HG02852 (cell line): Measurements from ENCODE around the gene THOC5.
"Not testable (repeated sequence)": the region's sequence is repeated elsewhere in the genome, so short reads cannot be mapped to it uniquely, and the experiment has no call there.

Experiments
- ATAC-seq: cut with Tn5 transposase; IDR thresholded peaks from one replicate; pipeline ENCODE4 v1.9.1; 2021; ENCODE audit warnings: mild to moderate bottlenecking, moderate library complexity; ENCODE audit not compliant: unreplicated experiment

Gene THOC5

DNA sequence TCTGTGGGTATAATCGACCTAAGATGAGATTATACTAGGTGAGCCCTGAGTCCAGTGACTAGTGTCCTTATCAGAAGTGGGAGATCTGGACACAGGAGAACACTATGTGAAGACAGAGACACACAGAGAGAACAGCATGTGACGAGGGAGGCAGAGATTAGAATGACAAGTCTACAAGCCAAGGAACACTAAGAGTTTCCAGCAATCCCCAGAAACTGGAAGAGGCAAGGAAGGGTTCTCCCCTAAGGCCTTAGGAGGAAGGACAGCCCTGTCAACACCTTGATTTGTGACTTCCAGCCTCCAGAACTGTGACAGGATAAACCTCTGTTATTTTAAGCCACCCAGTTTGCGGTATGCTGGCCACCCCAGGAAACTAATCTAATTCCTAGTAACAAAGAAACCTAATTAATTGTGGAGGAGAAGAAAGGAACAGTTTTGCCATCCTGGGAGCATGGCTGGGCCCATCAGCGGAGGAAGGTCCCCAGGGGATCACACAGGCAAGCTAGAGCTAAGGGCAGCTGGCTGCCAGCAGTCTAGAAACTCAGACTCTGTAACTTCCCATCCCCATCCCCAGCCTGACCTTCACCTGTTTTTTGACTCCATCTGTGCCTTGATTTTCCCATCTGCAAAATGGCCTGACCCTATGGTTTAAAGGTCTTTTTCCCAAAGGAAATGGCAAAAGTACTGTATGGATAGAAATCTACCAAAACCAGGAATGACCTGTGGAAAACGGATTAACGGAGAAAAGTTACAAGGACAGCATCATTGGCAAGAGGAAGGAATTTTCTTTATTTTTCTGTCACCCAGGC, 10.3 kb upstream of the THOC5 start:
- no peak for ATAC-seq

DNA sequence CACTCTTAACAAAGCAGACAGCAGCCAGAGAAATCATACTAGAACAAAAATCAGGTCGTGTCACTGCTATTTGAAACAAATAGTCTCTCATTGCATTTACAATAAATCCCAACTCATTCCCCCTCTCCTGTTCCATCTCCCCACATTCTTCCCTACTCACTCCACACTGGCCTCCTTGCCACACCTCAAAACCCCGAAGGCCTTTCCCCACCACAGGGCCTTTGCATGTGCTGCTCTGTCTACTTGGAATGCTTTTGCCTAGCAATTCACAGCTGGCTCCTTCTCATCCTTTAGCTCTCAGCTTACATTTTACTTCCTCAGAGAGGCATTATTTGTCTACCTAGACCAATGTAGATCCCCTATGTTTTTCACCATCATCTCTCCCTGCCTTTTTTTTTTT, 6.3 kb upstream of the THOC5 start:
- ATAC-seq: no peak

DNA sequence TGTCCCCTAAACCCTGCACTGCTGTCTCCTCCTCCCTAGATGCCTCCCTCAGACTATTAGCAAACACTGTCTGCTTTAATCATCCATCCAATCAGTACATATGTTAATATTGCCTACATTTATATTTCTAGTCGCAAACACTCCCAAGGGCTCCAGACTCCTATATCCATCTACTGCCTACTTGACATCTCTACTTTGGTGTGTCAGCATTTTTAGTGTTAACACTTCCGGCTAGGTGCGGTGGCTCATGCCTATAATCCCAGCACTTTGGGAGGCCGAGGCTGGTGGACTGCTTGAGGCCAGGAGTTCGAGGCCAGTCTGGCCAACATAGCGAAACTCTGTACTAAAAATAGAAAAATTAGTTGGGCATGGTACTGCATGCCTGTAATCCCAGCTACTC, 5.5 kb upstream of the THOC5 start:
- ATAC-seq: no peak

DNA sequence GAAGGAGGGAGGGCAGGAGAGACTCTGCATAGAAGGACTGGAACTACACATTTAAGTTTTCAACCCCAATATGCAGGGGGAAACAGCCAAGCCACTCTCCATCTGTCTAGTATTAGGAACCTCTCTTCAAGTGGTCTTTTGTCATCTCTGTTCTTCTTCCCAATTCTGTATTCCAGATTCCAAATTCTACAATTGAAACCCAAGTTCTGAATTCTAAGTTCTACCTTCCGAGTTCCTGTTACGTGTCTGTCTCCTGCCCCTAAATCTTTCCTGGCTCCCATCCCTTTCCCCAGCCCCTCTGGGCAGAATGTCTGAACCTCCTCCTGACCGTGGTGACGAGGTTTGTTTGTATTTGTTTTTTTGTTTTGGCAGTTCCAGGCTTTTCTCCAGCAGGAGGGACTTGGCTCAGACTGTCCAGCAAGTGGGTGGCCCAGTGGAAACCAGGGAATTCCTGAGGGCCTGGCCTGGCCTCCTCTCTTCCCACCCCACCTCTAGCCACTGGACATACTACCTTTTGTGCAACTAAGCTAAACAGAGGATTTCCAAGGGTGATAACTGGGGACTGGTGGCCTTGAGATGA, 1.6 kb upstream of the THOC5 start:
- ATAC-seq: no peak

DNA sequence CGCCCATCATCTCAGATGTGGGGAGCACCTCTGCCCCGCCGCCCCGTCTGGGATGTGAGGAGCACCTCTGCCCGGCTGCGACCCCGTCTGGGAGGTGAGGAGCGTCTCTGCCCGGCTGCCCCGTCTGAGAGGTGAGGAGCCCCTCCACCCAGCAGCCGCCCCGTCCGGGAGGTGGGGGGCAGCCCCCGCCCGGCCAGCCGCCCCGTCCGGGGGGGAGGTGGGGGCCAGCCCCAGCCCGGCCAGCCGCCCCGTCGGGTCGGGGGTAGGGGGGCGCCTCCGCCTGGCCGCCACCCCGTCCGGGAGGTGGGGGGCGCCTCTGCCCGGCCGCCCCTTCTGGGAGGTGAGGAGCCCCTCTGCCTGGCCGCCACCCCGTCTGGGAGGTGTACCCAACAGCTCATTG, 1.2 kb downstream of the THOC5 start:
- ATAC-seq: not testable (repeated sequence)

DNA sequence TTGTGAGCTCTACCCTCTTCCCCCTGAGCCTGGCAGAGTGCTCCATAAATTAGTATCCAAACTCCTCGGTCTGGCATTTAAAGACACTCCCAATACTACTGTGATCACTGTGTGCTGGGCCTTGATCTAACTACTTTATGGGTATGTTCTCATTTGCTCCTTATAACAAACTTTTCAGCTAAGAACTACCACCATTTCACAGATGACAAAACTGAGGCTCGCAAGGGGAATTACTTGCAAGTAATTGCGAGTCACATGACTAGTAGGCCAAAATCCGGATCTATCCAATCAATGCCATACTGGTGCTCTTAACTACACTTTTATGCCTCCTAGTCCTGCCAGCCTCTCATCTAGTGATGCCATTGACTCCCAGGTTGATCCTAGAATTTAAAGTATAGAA, 3.6 kb downstream of the THOC5 start:
- ATAC-seq: no peak

DNA sequence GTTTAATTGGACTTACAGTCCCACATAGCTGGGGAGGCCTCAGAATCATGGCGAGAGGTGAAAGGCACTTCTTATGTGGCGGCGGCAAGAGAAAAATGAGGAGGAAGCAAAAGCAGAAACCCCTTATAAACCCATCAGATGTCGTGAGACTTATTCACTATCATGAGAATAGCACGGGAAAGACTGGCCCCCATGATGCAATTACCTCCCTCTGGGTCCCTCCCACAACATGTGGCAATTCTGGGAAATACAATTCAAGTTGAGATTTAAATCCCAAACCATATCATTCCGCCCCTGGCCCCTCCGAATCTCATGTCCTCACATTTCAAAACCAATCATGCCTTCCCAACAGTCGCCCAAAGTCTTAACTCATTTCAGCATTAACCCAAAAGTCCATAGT, 8.5 kb downstream of the THOC5 start:
- not testable (repeated sequence) for ATAC-seq

DNA sequence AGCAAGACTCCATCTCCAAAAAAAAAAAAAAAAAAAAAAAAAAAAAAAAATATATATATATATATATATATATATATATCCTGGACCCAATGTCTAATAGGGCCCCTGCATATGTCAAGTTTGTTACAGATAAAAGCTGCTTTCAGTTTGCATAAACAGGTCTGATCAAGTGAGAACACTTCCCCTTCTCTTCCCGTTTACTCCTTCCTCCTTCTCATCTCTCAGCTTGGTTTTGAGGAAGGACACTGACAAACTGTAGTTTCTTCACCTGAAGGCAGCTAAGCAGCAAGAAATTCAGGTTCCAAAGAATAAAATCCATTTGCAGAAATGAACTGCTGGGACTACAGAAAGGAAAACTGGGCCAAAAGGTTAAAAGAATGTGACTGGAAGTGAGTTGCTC, 11.7 kb downstream of the THOC5 start:
- no peak for ATAC-seq

DNA sequence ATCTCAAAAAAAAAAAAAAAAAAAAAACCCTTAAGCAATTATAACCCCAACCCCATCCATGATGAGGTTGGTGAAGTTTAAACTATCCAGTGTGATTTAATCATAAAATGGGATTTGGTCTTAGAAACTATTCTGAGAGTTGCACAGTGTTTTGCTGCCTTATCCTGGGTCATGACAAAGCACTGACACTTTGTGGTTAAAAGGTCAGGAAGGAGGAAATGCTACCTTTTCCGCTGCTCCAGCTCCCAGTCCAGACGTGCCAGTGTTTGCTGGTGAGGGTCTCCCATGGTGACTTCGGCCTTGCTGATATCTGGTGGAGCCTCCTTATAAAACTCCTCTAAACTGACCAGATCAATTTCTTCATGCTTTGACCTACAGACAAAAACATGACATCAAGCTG, 14.5 kb downstream of the THOC5 start:
- no peak for ATAC-seq

DNA sequence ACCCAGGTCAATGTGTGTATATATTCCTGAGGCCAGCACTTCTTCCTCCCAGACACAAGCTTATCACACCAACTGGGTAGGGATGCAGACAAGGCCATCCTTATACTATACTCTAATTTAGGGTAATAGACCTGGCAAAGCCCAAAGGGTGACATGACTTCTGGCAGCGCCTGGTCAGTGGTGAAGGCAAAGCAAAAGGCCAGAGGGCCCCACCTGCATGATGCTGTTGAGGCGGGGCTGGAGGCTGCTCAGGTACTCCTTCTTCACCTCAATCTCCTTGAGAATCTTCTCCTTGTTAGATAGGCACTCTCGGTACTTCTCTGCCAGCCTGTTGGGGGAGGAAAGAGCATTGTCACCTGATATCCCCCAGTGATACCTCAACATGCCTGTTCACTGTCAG, 17.1 kb downstream of the THOC5 start:
- no peak for ATAC-seq

DNA sequence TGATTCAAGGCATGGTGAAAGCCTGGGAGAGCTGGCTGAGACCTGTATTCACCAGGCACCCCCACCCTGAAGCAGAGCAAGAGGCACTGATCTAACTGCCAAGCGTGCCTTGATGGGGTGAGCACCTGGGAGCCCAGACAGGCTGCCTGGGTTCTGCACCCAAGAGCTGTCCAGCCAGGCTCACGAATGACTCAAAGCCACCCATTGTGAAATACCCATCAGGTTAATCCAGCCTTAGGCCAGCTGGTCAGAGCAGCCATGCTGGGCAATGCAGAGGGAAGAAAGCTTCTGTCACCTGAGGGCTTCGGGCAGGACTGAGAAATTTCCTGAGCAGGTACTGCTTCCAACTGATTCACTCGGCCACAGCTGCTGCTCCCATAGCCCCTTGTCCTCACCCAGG, 22.1 kb downstream of the THOC5 start:
- no peak for ATAC-seq

DNA sequence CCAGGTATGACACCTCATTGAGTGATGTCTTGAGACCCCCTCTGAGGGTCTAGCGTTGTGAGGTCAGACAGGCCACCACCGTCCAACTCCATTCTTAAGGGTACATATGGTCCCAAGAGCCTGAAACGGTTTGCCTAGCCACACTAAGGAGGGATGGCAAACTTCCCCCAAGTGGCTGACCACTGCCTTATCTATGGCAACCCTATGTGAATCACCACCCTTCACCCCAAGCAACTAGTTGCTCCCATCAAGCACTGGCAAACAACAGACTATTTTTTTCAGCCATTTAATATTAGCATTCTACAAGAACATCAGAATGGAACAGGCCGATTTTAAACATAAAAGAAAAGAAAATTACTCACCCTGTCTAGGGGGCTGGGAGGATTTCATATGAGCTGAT, 22.8 kb downstream of the THOC5 start:
- no peak for ATAC-seq

DNA sequence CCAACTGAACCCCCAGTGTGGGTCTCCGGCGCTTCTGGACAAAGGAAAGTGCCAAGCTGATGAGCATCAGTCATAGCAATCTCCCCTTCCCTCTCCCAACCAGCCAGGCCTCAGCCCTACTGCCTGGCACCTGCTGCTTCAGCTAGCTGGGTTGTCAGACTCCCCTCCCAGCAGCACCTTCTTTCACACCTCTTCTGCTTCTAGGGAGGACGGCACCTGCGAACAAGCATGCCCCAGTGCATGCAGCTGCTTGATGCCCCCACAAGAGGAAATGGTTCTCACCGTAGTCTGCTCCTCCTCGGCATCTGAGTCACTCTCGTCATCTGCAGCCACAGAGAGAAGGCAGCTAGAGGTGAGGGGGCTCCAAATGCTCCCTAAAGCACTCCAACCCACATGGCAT, 25.4 kb downstream of the THOC5 start:
- ATAC-seq: no peak

DNA sequence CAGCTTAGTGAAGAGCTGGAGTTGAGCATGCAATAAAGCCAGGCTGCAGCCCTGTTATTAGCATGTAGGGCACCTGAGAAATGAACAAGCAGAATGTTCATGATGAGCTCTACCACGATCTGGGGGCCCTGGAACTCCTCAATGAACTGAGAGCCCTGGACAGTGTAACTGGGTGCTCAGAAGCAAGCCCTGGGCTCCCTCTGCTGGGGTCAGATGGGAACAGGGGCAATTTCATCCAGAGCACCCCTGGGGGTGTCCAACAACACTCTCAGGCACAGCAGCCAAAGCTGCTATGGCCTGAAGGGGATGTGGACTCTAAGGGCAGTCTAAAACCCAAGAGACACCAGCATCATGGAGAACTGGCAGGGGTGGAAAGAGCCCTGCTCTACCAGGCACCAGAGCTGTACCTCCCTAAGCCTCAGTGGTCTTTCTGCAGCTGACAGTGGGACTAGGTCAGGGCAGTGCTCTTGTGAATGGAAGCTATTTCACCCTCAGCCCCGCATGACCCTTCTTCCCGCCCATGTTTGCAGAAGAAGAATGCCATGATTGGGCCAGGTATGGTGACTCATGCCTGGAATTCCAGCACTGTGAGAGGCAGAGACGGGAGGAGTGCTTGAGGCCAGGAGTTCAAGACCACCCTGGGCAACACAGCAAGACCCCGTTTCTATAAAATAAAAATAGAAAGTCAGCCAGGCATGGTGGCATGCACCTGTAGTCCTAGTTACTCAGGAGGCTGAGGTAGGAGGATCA, 28.9 kb downstream of the THOC5 start:
- no peak for ATAC-seq

DNA sequence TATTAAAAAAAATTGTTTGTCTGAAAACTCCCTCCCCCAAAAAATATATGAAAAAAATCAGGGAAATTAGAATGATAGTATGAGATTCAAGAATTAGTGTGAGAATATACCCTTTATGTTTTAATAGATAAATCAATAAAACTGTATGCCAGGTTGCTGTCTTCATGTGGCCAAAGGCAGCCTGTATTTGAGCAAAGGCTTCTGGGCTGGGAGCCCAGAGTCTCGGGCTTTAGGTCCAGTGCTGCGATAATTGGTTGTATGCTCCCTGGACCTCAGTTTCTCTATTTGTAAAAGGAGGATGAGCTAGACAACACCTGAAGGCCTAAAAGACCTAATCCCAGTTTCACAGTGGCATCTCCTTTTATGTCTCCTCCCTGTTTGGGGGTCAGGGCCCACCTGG, 29.8 kb downstream of the THOC5 start:
- no peak for ATAC-seq

DNA sequence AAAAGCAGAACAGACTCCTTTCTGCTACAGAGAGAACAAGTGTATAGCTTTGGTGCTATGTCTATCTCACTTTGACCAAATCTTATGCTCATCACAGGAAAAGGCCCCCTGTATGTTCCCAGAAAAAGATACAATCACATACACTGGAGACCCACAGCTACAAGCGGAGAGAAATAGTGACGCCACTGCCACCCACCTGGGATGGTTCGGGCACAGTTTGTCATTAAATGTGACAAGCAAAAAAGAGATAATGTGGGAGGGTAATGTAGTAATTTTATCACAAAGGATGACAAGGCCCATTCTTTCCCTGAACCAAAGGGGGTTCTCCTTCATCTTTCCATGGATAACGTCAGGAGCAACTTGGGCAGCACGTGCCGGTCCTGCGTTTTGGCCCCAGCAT, 32.0 kb downstream of the THOC5 start:
- no peak for ATAC-seq

DNA sequence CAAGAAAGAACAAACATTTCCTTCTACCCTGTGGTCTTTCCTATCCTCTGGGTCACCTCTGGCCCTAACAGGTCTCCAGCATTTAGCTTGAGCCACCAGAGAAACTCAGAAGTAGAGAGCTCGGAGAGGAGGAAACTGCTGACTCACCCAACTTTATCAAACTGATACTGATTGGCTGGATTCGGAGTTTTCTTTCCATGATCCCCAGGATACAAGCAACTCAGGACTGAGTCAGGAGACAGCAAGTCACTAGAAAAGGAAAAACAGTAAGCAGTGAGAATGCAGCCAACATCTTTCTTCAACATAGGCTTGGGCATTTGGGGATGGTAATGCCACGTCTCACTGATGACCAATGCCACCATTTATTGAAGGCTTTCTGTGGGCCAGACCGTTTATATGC, 32.7 kb downstream of the THOC5 start:
- ATAC-seq: no peak

DNA sequence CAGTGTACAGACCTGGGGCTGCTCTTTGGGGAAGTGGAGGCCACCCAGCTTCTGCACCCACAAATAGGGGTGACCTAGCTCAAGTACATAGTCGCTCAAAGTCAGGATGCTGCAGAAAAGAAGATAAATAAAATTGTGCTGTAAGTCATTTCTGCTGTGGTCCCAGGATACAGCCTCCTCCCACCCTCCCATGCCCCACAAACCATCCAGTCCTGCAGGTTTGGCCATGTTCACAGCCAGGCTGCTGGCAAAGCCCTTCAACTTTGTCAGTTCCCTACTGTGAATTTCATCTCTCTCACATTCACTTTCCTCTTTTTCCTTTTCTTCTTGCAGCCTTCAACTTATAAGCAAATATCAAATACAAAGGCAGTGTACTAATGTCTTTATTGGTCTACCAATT, 33.6 kb downstream of the THOC5 start:
- ATAC-seq: no peak

DNA sequence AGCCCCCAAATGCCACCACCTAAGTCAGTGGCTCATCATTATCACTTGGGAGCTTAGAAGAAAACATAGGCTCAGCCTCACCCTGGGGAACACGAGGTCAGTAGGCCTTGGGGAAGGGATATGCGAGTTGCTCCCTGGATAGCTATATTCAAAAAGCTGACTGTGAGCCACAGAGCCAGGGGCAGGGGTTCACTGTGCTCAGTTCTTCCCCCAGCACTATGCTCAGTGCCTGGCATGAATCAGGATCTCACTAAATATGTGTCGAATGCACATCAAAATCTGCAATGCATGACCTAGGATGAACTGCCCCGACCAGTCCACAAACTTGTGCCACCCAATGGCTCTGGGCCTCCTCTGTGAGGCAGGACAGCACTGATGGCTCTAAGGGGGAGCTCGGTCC, 35.1 kb downstream of the THOC5 start:
- ATAC-seq: no peak

DNA sequence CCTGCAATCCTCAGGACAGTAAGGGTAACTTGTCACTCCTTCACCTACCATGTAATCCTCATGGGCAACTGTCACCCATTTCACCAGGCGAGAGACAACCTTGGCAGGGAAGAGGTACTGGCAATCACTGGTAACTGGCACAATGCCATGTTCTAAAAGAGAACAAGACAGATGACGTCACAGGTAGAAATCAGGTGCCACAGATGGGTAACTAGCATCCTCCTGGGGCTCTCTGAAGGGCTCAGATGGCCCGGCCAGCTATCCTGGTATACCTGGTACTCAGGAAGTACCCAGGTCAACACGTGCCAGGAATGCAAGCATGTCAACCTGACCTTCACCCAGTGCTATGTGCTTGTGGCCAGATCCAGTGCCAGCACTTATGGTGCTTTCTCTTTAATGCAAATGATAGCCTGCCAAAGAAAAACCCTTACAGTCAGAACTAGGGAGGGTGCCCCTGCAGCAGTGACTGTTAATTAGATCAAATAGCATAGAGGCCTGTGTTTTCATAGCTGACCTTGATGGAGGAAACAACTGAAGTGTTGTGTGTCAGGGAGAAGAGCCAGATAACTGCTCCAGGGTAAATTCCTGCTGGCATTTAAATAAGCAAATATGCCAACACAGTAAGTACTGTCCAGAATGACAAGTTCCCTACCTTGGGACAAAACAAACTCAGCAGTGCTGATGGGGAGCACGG, 36.2 kb downstream of the THOC5 start:
- no peak for ATAC-seq

DNA sequence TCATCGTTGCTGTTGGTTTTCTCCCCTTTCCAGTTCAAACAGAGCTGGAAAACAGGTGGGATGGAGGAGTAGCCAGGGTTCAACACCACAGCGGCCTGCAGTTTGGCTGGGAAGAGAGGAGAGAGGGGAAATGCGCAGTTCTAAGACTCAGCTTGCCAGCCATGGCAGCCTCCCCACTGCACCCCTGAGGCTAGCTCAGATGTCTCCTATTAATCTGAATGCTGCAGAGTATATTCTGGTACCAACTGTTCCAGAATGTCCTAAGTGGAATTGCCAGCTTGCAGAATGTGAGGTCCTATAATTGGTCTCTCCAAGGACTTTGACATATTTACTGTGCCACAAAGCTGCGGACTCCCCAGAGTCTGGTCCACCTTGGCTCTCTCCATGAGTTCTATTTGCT, 41.5 kb downstream of the THOC5 start:
- ATAC-seq: no peak
